ENCODE results near the gene IRF8. TPM values are rescaled to one million over a fixed set of nuclear protein-coding genes. Genes with fewer than 3 reads are reported as not detected.

Gene IRF8
- total and polyA plus RNA-seq, 7 donors = 3.5 to 74.0 (median 10.8) TPM

DNA sequence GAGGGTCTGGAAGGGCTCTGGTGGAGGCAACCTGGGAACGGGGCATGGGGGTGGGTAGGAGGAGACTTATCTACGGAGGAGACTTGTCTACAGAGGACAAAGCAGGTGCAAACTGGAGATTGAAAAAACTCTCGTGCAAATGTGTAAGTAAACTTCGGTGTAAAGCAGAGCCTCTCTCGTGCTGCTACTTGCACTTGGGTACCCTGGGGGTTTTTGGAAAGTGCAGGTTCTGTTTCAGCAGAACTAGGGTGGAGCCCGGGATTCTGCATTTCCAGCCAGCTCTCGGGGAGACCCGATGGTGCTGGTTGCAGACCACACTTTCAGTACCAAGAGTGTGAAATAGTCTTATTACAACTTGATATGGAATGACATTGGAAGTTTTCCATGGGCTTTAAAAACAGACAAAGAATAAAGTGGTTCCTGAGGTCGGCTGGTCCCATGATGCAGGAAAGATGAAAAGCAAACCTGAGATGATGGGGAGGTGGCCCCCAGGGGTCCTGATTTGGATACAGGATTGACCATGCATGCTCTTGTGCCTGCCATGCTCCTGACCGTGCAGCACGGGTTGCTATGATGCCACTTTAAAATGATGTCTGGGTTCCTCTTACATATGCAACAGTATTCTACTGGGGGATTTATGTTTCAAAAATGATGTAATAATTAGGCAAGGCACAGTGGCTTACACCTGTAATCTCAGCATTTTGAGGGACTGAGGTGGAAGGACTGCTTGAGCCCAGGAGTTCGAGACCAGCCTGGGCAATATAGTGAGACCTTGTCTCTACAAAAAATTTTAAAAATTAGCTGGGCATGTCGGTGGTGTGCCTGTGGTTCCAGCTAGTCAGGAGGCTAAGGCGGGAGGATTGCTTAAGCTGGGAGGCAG is 69.3 kb downstream of the IRF8 start:
- Histone ChIP-seq H3K27me3 (peaks cover 0 to 16% (median 0%) of the 10 kb centered on the region in 3 donors), H3K36me3 (no peaks in the 10 kb centered on the region), H3K27ac (no peak overlapping the region), H3K4me3 (no peak overlapping the region), H3K9me3 (no peaks in the 10 kb centered on the region), H3K4me1 (peaks cover 0 to 17% (median 14%) of the 10 kb centered on the region in 4 donors)
- TF ChIP-seq POLR2AphosphoS5 (IDR thresholded peaks at IDR 0.05) = no peak
- TF ChIP-seq, protein P1, sequence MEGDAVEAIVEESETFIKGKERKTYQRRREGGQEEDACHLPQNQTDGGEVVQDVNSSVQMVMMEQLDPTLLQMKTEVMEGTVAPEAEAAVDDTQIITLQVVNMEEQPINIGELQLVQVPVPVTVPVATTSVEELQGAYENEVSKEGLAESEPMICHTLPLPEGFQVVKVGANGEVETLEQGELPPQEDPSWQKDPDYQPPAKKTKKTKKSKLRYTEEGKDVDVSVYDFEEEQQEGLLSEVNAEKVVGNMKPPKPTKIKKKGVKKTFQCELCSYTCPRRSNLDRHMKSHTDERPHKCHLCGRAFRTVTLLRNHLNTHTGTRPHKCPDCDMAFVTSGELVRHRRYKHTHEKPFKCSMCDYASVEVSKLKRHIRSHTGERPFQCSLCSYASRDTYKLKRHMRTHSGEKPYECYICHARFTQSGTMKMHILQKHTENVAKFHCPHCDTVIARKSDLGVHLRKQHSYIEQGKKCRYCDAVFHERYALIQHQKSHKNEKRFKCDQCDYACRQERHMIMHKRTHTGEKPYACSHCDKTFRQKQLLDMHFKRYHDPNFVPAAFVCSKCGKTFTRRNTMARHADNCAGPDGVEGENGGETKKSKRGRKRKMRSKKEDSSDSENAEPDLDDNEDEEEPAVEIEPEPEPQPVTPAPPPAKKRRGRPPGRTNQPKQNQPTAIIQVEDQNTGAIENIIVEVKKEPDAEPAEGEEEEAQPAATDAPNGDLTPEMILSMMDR (IDR thresholded peaks at IDR 0.05) = no peak
- no peak for TF ChIP-seq EP300 (IDR thresholded peaks at IDR 0.05)
- intact Hi-C loops (cut with DNase I) = no loop called here
- no peak for DNase-seq
- WGBS, 2 donors = 84 to 89% methylated on average over 14 of the region's 14 CpGs

DNA sequence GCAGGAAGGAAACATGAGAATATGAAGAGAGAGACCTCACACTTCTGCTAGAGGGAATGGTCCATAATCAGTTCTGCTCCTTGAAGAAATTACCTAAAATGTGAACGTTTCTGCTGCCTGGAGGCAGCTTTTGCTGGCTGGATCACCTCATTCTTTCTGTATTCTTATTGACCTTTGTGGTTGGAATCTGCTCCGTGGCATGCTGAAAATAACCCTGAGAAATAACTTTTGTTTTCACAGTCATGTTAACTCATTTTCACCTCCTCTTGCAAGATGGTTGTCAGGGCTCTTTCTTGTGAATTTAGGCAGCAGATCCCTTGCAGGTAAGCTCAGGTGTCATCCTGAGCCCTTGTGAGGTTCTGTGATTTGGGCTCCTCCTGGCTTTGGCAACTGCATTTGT is 70.2 kb downstream of the IRF8 start:
- Histone ChIP-seq H3K27me3 (peaks cover 0 to 16% (median 0%) of the 10 kb centered on the region in 3 donors), H3K4me3 (no peak overlapping the region), H3K27ac (no peak overlapping the region), H3K36me3 (no peaks in the 10 kb centered on the region), H3K9me3 (no peaks in the 10 kb centered on the region), H3K4me1 (peaks cover 0 to 8% (median 5%) of the 10 kb centered on the region in 4 donors)
- TF ChIP-seq, protein P1 (IDR thresholded peaks at IDR 0.05) = no peak
- TF ChIP-seq POLR2AphosphoS5 (IDR thresholded peaks at IDR 0.05) (no peak), EP300 (IDR thresholded peaks at IDR 0.05) (no peak), POLR2A (IDR thresholded peaks at IDR 0.05) (no peak)
- 18 to 22% methylated on average over 2 of the region's 2 CpGs for WGBS, 2 donors
- no peak for DNase-seq
- intact Hi-C loops (cut with DNase I) = no loop called here

DNA sequence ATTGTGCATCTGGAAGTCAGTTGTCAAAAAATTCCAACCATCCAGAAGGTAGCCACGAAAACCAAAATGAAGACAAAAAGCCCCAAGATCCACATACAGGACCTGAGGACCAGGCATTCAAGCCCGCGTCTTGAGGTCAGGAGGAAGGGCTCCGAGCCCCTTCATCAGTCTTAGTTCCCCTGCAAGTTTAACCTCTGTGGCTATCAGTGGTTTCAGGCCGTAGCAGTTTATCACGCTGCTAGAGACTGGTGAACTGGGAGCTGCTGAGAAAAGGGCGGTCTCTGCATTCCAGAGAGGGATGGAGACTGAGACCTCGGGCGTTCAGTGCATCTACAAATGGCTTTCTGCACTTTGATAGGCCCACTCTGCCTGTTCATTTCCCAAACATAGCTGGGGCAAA is 70.6 kb downstream of the IRF8 start:
- Histone ChIP-seq H3K4me3 (no peak overlapping the region), H3K9me3 (no peaks in the 10 kb centered on the region), H3K27me3 (peaks cover 0 to 16% (median 0%) of the 10 kb centered on the region in 3 donors), H3K4me1 (peaks cover 0 to 4% (median under 1%) of the 10 kb centered on the region in 4 donors), H3K27ac (no peak overlapping the region), H3K36me3 (no peaks in the 10 kb centered on the region)
- TF ChIP-seq, protein P1 (IDR thresholded peaks at IDR 0.05) = no peak
- WGBS, 2 donors = 77 to 86% methylated on average over 9 of the region's 9 CpGs
- DNase-seq = no peak
- intact Hi-C loops (cut with DNase I) = no loop called here

DNA sequence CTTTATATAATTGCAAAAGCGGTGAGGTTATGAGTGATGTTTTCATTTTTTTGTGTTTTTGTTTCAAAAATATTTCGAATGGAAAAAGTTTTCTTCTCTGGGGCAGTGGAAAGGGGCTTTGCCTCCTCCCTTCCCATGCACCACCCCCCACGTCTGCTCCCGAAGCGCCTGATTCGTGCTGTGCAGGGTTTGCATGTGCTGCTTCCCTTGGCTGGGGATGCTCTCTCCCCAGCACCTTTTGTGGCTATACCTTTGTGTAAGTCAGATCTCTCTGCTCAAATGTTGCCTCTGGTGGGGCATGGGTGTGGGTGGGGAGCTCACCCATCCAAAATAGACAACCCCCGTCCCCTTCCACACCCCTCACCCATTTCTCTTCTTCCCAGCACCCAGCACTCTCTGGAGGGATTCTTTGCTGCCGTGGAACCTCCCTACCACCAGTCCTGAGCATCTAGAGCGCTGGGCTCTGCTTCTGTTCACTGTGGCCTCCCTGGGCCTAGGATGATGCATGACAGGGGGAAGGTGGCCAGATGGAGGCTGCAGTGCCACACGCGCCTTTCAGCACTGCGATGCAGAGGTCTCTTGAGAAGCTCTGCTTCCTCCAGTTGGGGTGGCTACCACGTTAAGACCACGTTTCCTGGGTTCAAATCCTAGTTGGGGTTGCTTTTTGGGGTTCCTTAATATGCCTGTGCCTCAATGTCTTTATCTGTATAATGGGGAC is 71.2 kb downstream of the IRF8 start:
- no peaks in the 10 kb centered on the region for H3K4me1 ChIP-seq
- no peak overlapping the region for H3K4me3 ChIP-seq
- no peak overlapping the region for H3K27ac ChIP-seq
- intact Hi-C loops (cut with DNase I) = no loop called here
- TF ChIP-seq POLR2AphosphoS5 (IDR thresholded peaks at IDR 0.05) = no peak
- no peak for TF ChIP-seq EP300 (IDR thresholded peaks at IDR 0.05)
- no peak for TF ChIP-seq POLR2A (IDR thresholded peaks at IDR 0.05)
- TF ChIP-seq, protein P1 (IDR thresholded peaks at IDR 0.05) = no peak
- no peak for DNase-seq
- H3K27me3 ChIP-seq = peaks cover 0 to 16% (median 0%) of the 10 kb centered on the region in 3 donors
- no peaks in the 10 kb centered on the region for H3K9me3 ChIP-seq
- no peaks in the 10 kb centered on the region for H3K36me3 ChIP-seq
- 91% methylated on average over 14 of the region's 14 CpGs for whole genome bisulfite sequencing, 2 donors

All from sigmoid colon (tissue), 7 donors.